IMR-90 (cell line): ENCODE results near the gene DSE. TPM values are rescaled to one million over a fixed set of nuclear protein-coding genes. Genes with fewer than 3 reads are reported as not detected.

Source experiments
- ATAC-seq: fragments of 200-7000 bp; cut with Tn5 transposase; 2 replicates; pipeline ENCODE4 v1.9.1; 2020; ENCODE audit warnings: low read depth, mild to moderate bottlenecking, moderate library complexity
- BruUV-seq: library from RNA; stranded (reverse); fragments of 400-500 nt; replicated peaks from 2 replicates; lab custom pipeline; 2021; lab: Mats Ljungman, UMichigan
- CTCF ChIA-PET: fragments of 300-600 bp; formaldehyde crosslinking; extraction: SDS; loops from one replicate; lab custom pipeline; 2021; ENCODE audit warnings: antibody characterized with exemption; lab: Yijun Ruan, JAX
- POLR2A ChIA-PET: fragments of 300-600 bp; sonication (Branson Sonifier 250); formaldehyde crosslinking; loops from one replicate; lab custom pipeline; 2022; ENCODE audit warnings: antibody characterized with exemption; ENCODE audit not compliant: unreplicated experiment; lab: Charles Lee
- DNase-seq: peaks from one replicate; pipeline ENCODE4 v3.0.0; 2013
- H2AFZ ChIP-seq: replicated peaks from 2 replicates; pipeline ENCODE3; 2013; ENCODE audit warnings: low read length, mild to moderate bottlenecking; ENCODE audit not compliant: poor library complexity
- H2AK5ac ChIP-seq: 2 replicates; pipeline ENCODE4 v1.6.1; 2013; ENCODE audit warnings: low read depth, low read length, inconsistent platforms
- H2AK9ac ChIP-seq: replicated peaks from 2 replicates; pipeline ENCODE3; 2013; ENCODE audit warnings: mild to moderate bottlenecking, low read depth, low read length, moderate library complexity; ENCODE audit not compliant: poor library complexity
- H2BK120ac ChIP-seq: 2 replicates; pipeline ENCODE4 v1.6.1; 2013; ENCODE audit warnings: low read depth, low read length, inconsistent platforms
- H2BK15ac ChIP-seq: 3 replicates; pipeline ENCODE4 v1.6.1; 2013; ENCODE audit warnings: low read depth, low read length, inconsistent platforms
- H2BK20ac ChIP-seq: 2 replicates; pipeline ENCODE4 v1.6.1; 2013; ENCODE audit warnings: low read depth, mild to moderate bottlenecking, inconsistent platforms, low read length, moderate library complexity
- H2BK5ac ChIP-seq: 2 replicates; pipeline ENCODE4 v1.6.1; 2013; ENCODE audit warnings: mild to moderate bottlenecking, low read depth, low read length, inconsistent platforms; ENCODE audit not compliant: poor library complexity, severe bottlenecking
- H3K14ac ChIP-seq: replicated peaks from 2 replicates; pipeline ENCODE4 v1.6.1; 2013; ENCODE audit warnings: low read depth, low read length, inconsistent platforms
- H3K18ac ChIP-seq: 2 replicates; pipeline ENCODE4 v1.6.1; 2013; ENCODE audit warnings: low read depth, low read length, control low read depth
- H3K23ac ChIP-seq: 2 replicates; pipeline ENCODE4 v1.6.1; 2013; ENCODE audit warnings: low read depth, low read length, inconsistent platforms
- H3K27ac ChIP-seq: 2 replicates; pipeline ENCODE4 v1.5.1; 2013; ENCODE audit warnings: mild to moderate bottlenecking, control low read depth, low read length; ENCODE audit not compliant: insufficient read depth
- H3K27me3 ChIP-seq: 2 replicates; pipeline ENCODE4 v1.6.1; 2013; ENCODE audit warnings: low read length; ENCODE audit not compliant: control insufficient read depth, insufficient read depth
- H3K36me3 ChIP-seq: 2 replicates; pipeline ENCODE4 v1.6.1; 2013; ENCODE audit warnings: low read length, mixed read lengths; ENCODE audit not compliant: control insufficient read depth, insufficient read depth
- H3K4ac ChIP-seq: 2 replicates; pipeline ENCODE4 v1.6.1; 2013; ENCODE audit warnings: low read depth, low read length, inconsistent platforms
- H3K4me1 ChIP-seq: 2 replicates; pipeline ENCODE4 v1.6.1; 2013; ENCODE audit warnings: low read length, mixed read lengths; ENCODE audit not compliant: control insufficient read depth, insufficient read depth
- H3K4me2 ChIP-seq: 2 replicates; pipeline ENCODE4 v1.6.1; 2013; ENCODE audit warnings: low read depth, mild to moderate bottlenecking, control low read depth, low read length, moderate library complexity
- H3K4me3 ChIP-seq: 2 replicates; pipeline ENCODE4 v1.5.1; 2013; ENCODE audit warnings: low read depth, mild to moderate bottlenecking, control low read depth, low read length, moderate library complexity; ENCODE audit not compliant: insufficient read depth
- H3K56ac ChIP-seq: 2 replicates; pipeline ENCODE4 v1.6.1; 2013; ENCODE audit warnings: low read length, inconsistent platforms; ENCODE audit not compliant: insufficient read depth; ENCODE audit errors: extremely low read depth
- H3K79me1 ChIP-seq, 2 experiments: 2 replicates each; pipeline ENCODE4 v1.6.1; 2013; ENCODE audit warnings: low read length in 2 of 2, inconsistent platforms in 1 of 2, low read depth in 1 of 2
- H3K9ac ChIP-seq: 2 replicates; pipeline ENCODE4 v1.6.1; 2013; ENCODE audit warnings: low read depth, low read length, control low read depth
- H3K9me1 ChIP-seq: 2 replicates; pipeline ENCODE4 v1.6.1; 2013; ENCODE audit warnings: low read length, inconsistent platforms; ENCODE audit not compliant: insufficient read depth
- H3K9me3 ChIP-seq: 2 replicates; pipeline ENCODE4 v1.6.1; 2013; ENCODE audit warnings: low read length; ENCODE audit not compliant: control insufficient read depth, insufficient read depth
- H4K20me1 ChIP-seq: 2 replicates; pipeline ENCODE4 v1.6.1; 2013; ENCODE audit warnings: low read length, inconsistent platforms; ENCODE audit not compliant: insufficient read depth
- H4K5ac ChIP-seq: 2 replicates; pipeline ENCODE4 v1.6.1; 2013; ENCODE audit warnings: mild to moderate bottlenecking, low read depth, low read length, control low read depth
- H4K8ac ChIP-seq, 2 experiments: 2 replicates each; pipeline ENCODE4 v1.6.1; 2013; ENCODE audit warnings: low read depth in 2 of 2, low read length in 2 of 2, control low read depth in 1 of 2, inconsistent platforms in 1 of 2
- H4K91ac ChIP-seq: 2 replicates; pipeline ENCODE4 v1.6.1; 2013; ENCODE audit warnings: low read depth, low read length, inconsistent platforms; ENCODE audit not compliant: insufficient read depth
- ELK1 ChIP-seq: fragments of 150-350 bp; IDR thresholded peaks from 2 replicates; pipeline ENCODE4 v1.6.1; 2016; ENCODE audit warnings: low read depth, mild to moderate bottlenecking, low read length, moderate library complexity, borderline replicate concordance
- FOS ChIP-seq: fragments of 150-350 bp; IDR thresholded peaks from 2 replicates; pipeline ENCODE4 v1.6.1; 2016; ENCODE audit warnings: low read depth, low read length
- MXI1 ChIP-seq: IDR thresholded peaks from 2 replicates; pipeline ENCODE4 v1.6.1; 2012; ENCODE audit warnings: low read depth, mild to moderate bottlenecking, low read length, moderate library complexity, borderline replicate concordance
- RAD21 ChIP-seq: IDR thresholded peaks from 2 replicates; pipeline ENCODE4 v1.6.1; 2012; ENCODE audit warnings: low read length, improper control_type of control experiment
- WGBS, 2 experiments: methylation state at CpG; one replicate each; pipeline versions ENCODE4 v1.1.5 to v1.1.7; 2013; ENCODE audit warnings: missing lambda C conversion rate in 2 of 2; ENCODE audit not compliant: insufficient read length in 1 of 2; ENCODE audit errors: extremely low coverage in 2 of 2; 5-methylcytosine and 5-hydroxymethylcytosine counted together
- dilution Hi-C: fragments of 300-500 bp; cut with HindIII; formaldehyde crosslinking; loops from one replicate; pipeline ENCODE4 v1.14.3; 2018; ENCODE audit warnings: low sequenced_read_pairs; ENCODE audit not compliant: unreplicated experiment
- in situ Hi-C: fragments of 300-500 bp; cut with MboI; formaldehyde crosslinking; loops from 3 replicates; pipeline ENCODE4 v1.14.3; 2019; ENCODE audit warnings: low sequenced_read_pairs, inconsistent platforms, mixed read lengths
- intact Hi-C: fragments of 100-400 bp; cut with micrococcal nuclease; formaldehyde crosslinking; loops from 2 replicates; pipeline ENCODE4 v1.10.0; 2022
- polyA plus RNA-seq, 3 experiments: library from polyadenylated mRNA; depleted of rRNA; stranded (reverse); fragments of >200 nt; gene quantifications; 2 replicates each; pipeline ENCODE4 v1.2.3, GENCODE V29; 2012; ENCODE audit warnings: low replicate concordance in 1 of 3
- total RNA-seq: library from RNA; depleted of rRNA; stranded (reverse); fragments of >200 nt; gene quantifications from 2 replicates; pipeline ENCODE4 v1.2.3, GENCODE V29; 2012

The DSE gene
- total and polyA plus RNA-seq, 2 of the 4 experiments (the other 2 are of a cell fraction), result 48.0 to 154 TPM

- H2AK9ac ChIP-seq, result no peak overlapping the region
- whole genome bisulfite sequencing, 2 experiments, result 76% methylated on average over 3 of the region's 7 CpGs; no CpG with 5 or more reads in 1 of the 2 experiments
- H2BK15ac ChIP-seq, result no peak overlapping the region
- peaks cover 6 to 29% of the 10 kb centered on the region in 2 experiments; a peak in 2 of 4 replicates for H3K79me1 ChIP-seq
- no peak overlapping the region for H4K8ac ChIP-seq
- ChIA-PET POLR2A (no interaction called here), CTCF (interaction anchor here (1.1 kb wide), 1 partner anchor 9 kb away, joined by 3 read pairs; no protein-coding TSS in a partner anchor)
- ATAC-seq, result no peak
- no peak overlapping the region for H3K4me3 ChIP-seq
- peaks cover 6% of the 10 kb centered on the region; the same call in 1 of the 2 replicates for H3K4me1 ChIP-seq
- peaks cover 20% of the 10 kb centered on the region for H3K36me3 ChIP-seq
- H3K4ac ChIP-seq, result no peak overlapping the region
- DNase-seq, result no peak
- no peaks in the 10 kb centered on the region for H3K9me3 ChIP-seq
- H2AK5ac ChIP-seq, result no peak overlapping the region
- no peaks in the 10 kb centered on the region for H4K20me1 ChIP-seq
- no peak overlapping the region for H2BK5ac ChIP-seq
- no peak overlapping the region for H3K9ac ChIP-seq
- H3K27me3 ChIP-seq, result no peaks in the 10 kb centered on the region
- no peak overlapping the region for H2BK20ac ChIP-seq
- intact Hi-C loops, result no loop called here
- no TSS peak for BruUV-seq
- H4K5ac ChIP-seq, result no peak overlapping the region
- in situ Hi-C loops, result loop anchor here (25.0 kb wide), 1 partner anchor 149 kb away; the partner anchor contains the start of gene TSPYL1
- no peak overlapping the region for H3K27ac ChIP-seq
- no peak overlapping the region for H2AFZ ChIP-seq
- no peak overlapping the region for H3K18ac ChIP-seq
- no peak overlapping the region for H2BK120ac ChIP-seq
- H3K14ac ChIP-seq, result no peak overlapping the region
- peaks cover 8% of the 10 kb centered on the region; the same call in 1 of the 2 replicates for H3K9me1 ChIP-seq
- no peak overlapping the region for H3K4me2 ChIP-seq
- TF ChIP-seq RAD21 (no peak), FOS (no peak), MXI1 (no peak), ELK1 (no peak)
- H3K56ac ChIP-seq, result no peak overlapping the region
- H4K91ac ChIP-seq, result no peak overlapping the region
- no peak overlapping the region for H3K23ac ChIP-seq
- dilution Hi-C loops, result no loop called here
These were observed 65.8 kb downstream of the DSE start for GRCh38 chr6:116436586-116436985.
